ENCODE measurements around the gene SPINK4.
A peak's percentile ranks its signal among the peaks of the same experiment; 100 is the strongest.

SPINK4 gene

DNA sequence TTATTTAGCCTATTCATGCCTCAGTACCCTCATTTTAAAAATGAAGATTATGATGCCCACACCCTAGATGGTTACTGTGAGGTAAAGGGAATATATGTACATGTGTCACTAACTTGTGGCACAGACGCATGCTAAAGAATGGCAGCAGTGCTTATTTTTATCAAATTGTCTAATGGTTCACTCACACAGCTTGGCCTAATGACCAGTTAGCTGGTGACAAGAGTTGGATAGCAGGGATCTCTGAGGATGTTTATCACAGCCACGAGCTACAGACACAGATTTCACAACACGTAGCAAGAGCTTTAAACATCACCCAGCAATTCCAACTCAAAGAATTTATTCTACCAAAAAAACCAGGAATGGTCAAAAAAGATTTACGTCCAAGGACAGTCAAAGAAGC lies 17.3 kb downstream of the SPINK4 start:
- DNase-seq, result no peak
- ATAC-seq, result no peak

- DNase-seq (no peak), ATAC-seq (no peak)
These were observed 20.4 kb downstream of the SPINK4 start for GRCh38 chr9:33260372-33260771.

DNA sequence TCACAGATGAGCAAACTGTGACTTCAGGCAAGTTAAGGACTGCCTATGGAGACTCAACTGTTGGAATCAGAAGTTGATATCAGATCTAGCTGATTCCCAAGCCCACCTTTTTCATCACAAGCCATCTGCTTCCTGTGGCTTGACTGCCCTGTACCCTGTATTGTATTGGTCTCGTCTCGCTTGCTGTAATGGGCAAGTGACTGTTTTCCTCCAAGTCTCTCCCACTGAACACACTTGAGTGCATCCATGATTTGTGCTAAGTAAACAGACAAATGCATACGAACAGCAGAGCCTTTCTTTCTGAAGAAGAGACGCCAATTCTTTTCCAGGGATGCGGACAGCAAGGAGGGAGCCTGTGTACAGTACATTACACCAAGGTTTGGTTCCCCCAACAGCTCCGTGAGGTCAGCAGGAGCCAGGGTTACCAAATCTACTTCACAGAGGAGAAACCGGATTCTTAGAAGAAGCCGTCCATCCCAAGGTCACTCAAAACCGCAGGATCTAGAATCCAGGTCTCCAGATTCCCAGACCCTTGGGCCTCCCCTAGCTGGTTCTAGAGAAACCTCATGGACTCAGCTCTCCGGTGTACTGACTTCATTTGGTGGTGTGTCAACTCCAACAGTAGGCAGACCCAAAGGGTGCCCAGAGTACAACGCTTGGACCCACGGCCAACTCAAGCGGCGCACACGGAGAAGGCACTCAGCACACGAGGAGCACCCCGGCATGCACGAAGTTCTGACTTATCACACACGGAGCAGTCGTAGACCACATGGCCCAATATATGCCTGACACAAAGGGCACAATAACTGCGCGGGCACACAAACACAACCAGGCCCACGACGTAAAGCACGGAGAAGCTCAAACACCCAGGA lies 23.4 kb downstream of the SPINK4 start:
- peak; percentile 16 for DNase-seq

GRCh38 chr9:33264003-33264472 lies 24.1 kb downstream of the SPINK4 start:
- peak; percentile 6 for ATAC-seq
- DNase-seq, result peak; percentile 57

More for the DNA sequence above, 23.4 kb downstream of the SPINK4 start:
- no peak for ATAC-seq

- peak; percentile 100 for DNase-seq
These were observed 24.7 kb downstream of the SPINK4 start, which contains the start of the genes BAG1 and CHMP5 for GRCh38 chr9:33264473-33265177. Gene BAG1 (minus strand): TSS chr9:33264708. Gene CHMP5 (plus strand): TSS chr9:33265049. CDS start chr9:33265079, 30 bp downstream.

DNA sequence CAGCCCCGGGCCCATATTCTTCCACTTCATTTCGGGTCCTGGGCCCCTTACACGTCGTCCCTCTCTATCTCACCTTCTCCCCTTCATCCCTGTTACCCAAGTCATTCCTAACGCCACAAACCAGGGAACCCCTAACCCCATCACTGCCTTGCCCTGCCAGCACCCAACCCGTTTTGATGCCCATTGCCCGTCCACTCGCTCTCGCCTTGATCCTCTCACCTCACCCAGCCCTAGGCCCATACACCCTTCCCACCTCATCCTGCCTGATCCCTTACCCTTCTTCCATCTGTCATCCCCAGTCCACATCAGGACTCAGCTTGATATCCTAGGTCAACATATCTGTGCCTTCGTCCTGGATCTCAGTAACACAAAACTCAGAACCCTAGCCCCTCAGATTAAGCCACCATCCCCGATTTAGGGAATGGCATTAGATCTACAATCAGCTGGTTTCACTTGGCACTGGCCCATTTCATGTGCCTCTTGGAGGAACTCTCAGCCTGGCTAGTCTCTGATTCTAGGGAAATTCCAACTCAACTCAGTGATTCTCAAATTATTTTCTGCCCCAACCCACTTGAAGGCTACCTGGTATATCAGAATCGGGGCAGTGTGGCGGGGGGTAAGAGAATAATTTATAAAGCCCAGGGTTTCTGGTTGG lies 25.4 kb downstream of the SPINK4 start:
- no peak for DNase-seq
- no peak for ATAC-seq

More at GRCh38 chr9:33264473-33265177, 24.7 kb downstream of the SPINK4 start, which contains the start of the genes BAG1 and CHMP5:
- ATAC-seq, result peak; percentile 93

GRCh38 chr9:33267151-33267767 lies 27.3 kb downstream of the SPINK4 start:
- DNase-seq (no peak), ATAC-seq (no peak)

DNA sequence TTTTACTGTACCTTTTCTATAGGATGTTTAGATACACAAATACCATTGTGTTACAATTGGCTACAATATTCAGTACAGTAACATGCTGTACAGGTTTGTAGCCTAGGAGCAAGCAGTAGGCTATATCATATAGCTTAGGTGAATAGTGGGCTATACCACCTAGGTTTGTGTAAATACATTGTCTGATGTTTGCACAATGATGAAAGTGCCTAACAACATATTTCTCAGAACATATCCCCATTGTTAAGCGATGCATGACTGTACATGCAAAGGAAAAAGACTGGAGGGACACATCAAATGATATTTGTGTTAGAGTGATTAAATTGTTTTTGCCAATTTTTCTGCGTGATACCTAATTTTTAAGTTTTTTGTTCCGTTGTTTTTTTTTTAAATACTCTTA lies 30.2 kb downstream of the SPINK4 start:
- DNase-seq (no peak), ATAC-seq (no peak)

DNA sequence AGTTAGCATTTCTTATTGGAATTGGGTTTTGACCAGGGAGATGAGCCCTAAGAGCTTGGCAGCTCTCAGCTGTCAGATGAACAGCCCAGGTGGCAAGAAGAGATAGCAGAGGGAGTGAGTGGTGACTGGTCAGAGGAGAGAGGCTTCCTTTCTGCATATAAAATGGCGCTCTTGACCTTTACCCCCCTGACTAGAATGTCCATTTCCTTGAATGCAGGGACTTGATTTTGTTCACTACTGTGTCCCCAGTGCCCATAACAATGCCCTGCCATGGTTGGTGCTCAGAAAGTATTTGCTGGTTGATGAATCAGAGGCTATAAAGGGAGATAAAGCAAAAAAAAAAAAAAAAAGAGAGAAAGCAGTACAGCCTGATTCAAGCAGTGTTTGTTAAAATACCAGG lies 32.1 kb downstream of the SPINK4 start:
- ATAC-seq (no peak), DNase-seq (no peak)

DNA sequence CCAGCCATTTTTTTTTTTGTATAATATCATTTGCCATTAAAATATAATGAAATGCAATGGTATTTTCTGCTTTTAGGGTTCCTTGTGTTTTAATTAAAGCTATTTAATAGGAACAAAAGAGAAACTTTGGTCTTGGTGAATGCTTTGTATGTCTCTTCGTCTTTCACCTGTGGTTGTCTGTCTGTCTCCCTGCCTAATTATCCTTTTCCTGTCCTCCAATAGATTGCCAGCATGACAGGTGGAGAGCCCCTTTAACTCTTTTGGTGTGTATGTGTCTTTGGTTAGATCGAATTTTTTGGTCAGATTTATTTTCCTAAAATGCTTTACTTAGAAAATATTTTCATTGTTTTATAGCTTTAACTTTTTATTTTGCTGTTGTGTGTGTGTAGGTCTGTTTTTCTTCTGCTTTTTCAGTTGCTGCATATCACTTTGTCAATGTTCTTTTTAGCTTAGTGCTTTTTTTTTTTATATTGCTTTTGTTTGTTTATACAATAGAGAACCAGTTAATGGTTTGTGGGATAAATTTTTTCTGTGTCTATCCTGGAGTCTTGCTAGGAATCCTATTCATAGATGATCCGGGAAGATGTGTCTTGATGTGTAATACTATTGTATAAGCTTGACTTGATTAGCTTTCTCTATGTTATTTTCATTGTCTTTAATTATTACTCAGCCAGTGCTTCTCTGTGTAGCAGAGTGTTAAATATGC lies 33.5 kb downstream of the SPINK4 start:
- no peak for ATAC-seq
- DNase-seq, result no peak

- ATAC-seq (no peak), DNase-seq (no peak)
These were observed 34.0 kb downstream of the SPINK4 start for GRCh38 chr9:33273972-33274328.

DNA sequence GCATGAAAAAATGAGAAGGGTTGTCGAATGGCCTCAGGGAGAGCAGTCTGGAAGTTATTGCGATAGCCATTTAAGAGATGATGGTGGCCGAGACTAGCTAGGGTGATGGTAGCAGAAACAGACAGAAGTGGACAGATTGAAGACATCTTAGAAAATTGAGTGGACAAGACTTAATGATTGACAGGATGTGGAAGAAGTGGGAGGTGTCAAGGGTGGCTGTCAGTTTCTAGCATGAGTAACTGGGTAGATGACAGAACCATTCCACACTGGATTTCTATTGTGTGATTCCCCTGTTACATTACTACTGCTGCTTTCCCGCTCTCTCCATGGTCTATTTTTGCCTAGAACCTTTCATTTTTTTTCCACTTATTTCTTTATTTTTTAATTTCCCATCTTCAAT lies 37.5 kb downstream of the SPINK4 start:
- DNase-seq (no peak), ATAC-seq (no peak)

DNA sequence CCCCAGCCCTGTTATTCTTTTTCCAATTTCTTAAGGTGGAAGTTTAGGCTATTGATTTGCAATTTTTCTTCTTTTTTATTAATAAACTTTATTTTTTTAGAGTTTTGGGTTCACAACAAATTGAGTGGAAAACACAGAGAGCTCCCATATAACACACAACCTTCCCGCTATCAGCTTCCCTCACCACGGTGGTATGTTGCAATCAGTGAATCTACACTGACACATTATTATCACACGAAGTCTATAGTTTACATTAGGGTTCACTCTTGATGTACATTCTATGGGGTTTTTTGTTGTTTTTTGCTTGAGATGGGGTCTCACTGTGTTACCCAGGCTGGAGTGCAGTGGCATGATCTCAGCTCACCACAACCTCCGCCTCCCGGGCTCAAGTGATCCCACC lies 45.5 kb downstream of the SPINK4 start:
- no peak for ATAC-seq

GRCh38 chr9:33287087-33287490 lies 47.1 kb downstream of the SPINK4 start:
- DNase-seq (peak; percentile 56), ATAC-seq (no peak)

More for the DNA sequence above, 45.5 kb downstream of the SPINK4 start:
- no peak for DNase-seq

- no peak for ATAC-seq
- DNase-seq, result no peak
These were observed 48.3 kb downstream of the SPINK4 start for GRCh38 chr9:33288235-33288634.

DNA sequence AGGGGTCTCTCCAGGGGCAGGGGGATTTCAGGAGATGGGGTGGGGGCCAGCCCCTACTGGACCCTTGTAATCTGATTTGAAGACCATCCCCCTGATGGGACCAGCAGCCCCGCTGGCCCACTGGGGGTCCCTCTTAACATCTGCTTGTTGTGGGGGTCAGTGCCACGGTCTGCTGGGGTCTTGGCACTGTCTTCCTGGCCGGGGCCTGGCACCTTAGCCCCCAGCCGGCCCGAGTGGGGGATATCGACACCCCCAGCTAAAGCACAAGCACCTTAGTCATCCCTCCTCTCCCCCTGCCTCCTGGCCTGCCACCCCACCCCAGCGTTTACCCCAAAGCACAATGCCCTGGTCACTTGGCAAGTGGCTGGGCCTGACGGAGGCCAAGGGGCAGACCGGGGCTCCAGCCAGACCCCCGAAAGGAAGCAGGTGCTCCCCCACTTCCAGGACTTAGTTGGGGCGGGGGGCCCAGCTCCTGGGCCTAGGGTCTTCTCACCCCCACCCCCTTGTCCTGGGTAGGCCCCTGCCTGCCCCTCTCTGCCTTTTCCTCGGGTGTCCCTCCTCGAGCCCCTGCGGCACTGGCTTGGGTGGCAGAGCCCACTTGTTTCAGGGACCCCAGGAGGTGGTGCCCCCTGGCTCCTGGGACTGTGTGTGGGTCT lies 49.0 kb downstream of the SPINK4 start:
- peak; percentile 16 for DNase-seq
- no peak for ATAC-seq

GRCh38 chr9:33289496-33289895 lies 49.5 kb downstream of the SPINK4 start:
- DNase-seq (peak; percentile 60), ATAC-seq (no peak)

GRCh38 chr9:33289936-33290246 lies 49.9 kb downstream of the SPINK4 start:
- no peak for ATAC-seq
- DNase-seq, result no peak

DNA sequence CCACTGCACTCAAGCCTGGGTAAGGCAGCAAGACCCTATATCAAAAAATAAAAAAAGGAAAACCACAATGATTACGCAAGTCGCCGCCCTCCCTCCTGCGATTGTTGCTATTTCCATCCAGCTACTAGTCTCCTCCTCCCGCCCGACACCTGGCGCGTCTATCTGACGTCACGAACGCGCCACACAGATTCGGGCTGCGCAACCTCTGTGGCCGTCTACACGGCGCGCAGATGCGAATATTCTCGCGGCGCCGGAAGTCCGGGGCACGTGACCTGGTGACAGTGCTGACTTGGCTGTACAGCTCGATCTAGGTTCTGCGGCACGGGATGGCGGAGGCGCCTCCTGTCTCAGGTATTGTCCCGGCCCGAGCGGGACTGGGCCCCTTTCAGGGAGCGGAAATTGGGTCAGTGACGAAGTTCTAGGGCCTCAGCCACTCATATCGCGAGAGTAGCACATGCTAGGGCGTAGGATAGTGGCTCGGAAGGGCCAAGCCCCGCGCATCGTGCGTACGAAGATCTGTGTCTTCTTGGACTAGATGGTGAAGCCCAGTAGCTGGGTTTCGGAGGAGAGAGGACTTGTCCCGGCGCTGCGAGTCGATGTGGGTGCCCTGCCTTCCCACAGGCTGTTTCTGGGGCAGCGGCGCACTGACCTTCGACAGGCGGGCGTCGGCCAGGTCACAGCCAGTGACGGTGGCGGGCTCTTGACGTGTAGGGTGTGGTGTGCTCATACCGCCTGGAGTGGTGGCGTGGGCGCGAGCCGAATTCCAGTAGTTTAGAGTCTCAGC lies 50.5 kb downstream of the SPINK4 start, which contains the start of gene NFX1:
Gene NFX1, plus strand, starts transcription at position 270 of the 784 bp plus-strand sequence. Its CDS starts 57 bp downstream, at position 327.
- DNase-seq, result peak; percentile 98

DNA sequence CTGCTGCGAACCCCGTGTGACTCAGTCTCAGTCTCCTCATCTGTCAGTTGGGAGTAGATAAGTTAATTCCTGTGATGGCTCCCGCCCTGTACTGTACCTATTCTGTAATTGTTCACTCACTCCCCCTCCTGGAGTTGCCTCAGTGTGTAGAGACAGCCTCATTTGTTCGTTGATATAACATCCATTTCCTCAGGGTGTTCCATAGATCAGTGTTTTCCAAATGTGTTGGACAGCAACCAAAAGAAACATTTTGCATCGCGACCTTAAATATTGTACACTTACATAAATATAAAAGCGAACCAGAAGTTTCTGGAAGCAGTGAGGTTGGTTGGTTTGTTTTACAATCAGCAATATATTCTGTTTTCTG lies 51.0 kb downstream of the SPINK4 start:
- ATAC-seq (no peak), DNase-seq (no peak)

More for the DNA sequence above, 50.5 kb downstream of the SPINK4 start, which contains the start of gene NFX1:
- peak; percentile 94 for ATAC-seq
